DOHH2 (cell line): ENCODE results near the gene CLTC.
"Not testable (repeated sequence)": the region's sequence is repeated elsewhere in the genome, so short reads cannot be mapped to it uniquely, and the experiment has no call there.

Source experiments
- H3F3A ChIP-seq: fragments of 200-600 bp; sonication (generic), shearing (Covaris generic); 2 replicates; pipeline ENCODE4 v1.6.0; 2016; ENCODE audit warnings: antibody characterized with exemption, mild to moderate bottlenecking; ENCODE audit not compliant: control insufficient read depth, insufficient read depth
- H3K27ac ChIP-seq: fragments of 200-600 bp; sonication (generic); 2 replicates; pipeline ENCODE4 v1.5.1; 2014; ENCODE audit warnings: low read depth, mild to moderate bottlenecking, low read length, moderate library complexity
- H3K27me3 ChIP-seq: fragments of 200-600 bp; sonication (generic); 2 replicates; pipeline ENCODE4 v1.6.1; 2014; ENCODE audit warnings: mild to moderate bottlenecking, low read length, mixed read lengths; ENCODE audit not compliant: control insufficient read depth
- H3K36me3 ChIP-seq: fragments of 200-600 bp; sonication (generic); 2 replicates; pipeline ENCODE4 v1.6.1; 2014; ENCODE audit warnings: mild to moderate bottlenecking, low read length, moderate library complexity, mixed read lengths; ENCODE audit not compliant: control insufficient read depth
- H3K4me1 ChIP-seq: fragments of 200-600 bp; sonication (generic); 2 replicates; pipeline ENCODE4 v1.6.1; 2014; ENCODE audit warnings: mild to moderate bottlenecking, low read length, mixed read lengths; ENCODE audit not compliant: control insufficient read depth
- H3K4me2 ChIP-seq: fragments of 200-600 bp; sonication (generic); 2 replicates; pipeline ENCODE4 v1.6.0; 2014; ENCODE audit warnings: mild to moderate bottlenecking, low read length, moderate library complexity
- H3K4me3 ChIP-seq: fragments of 200-600 bp; sonication (generic); 2 replicates; pipeline ENCODE4 v1.5.1; 2014; ENCODE audit warnings: mild to moderate bottlenecking, low read length, mixed read lengths
- H3K79me2 ChIP-seq: fragments of 200-600 bp; sonication (generic); 2 replicates; pipeline ENCODE4 v1.6.1; 2014; ENCODE audit warnings: mild to moderate bottlenecking, low read length, mixed read lengths; ENCODE audit not compliant: control insufficient read depth
- H3K9me2 ChIP-seq: fragments of 200-600 bp; sonication (generic); replicated peaks from 2 replicates; pipeline ENCODE4 v1.6.1; 2014; ENCODE audit warnings: mild to moderate bottlenecking, low read length, mixed read lengths; ENCODE audit not compliant: control insufficient read depth
- H3K9me3 ChIP-seq: fragments of 200-600 bp; sonication (generic); 2 replicates; pipeline ENCODE4 v1.6.1; 2014; ENCODE audit warnings: antibody characterized with exemption, low read length, mixed read lengths; ENCODE audit not compliant: control insufficient read depth, insufficient read depth
- H4K20me1 ChIP-seq: fragments of 200-600 bp; sonication (generic); 2 replicates; pipeline ENCODE4 v1.6.0; 2014; ENCODE audit warnings: low read depth, mild to moderate bottlenecking, antibody characterized with exemption, low read length, moderate library complexity; ENCODE audit not compliant: control insufficient read depth, insufficient read depth
- CTCF ChIP-seq: fragments of 200-600 bp; sonication (generic); IDR thresholded peaks from one replicate; pipeline ENCODE4 v1.5.1; 2014; ENCODE audit warnings: antibody characterized with exemption, mild to moderate bottlenecking, low read depth, low read length; ENCODE audit not compliant: poor library complexity, severe bottlenecking
- EZH2phosphoT487 ChIP-seq: fragments of 200-600 bp; sonication (generic); IDR thresholded peaks from 2 replicates; pipeline ENCODE4 v1.6.1; 2017; ENCODE audit warnings: borderline replicate concordance, mild to moderate bottlenecking, antibody characterized with exemption, low read length, moderate library complexity, mixed read lengths

CLTC gene

GRCh38 chr17:59650642-59651041 lies 30.9 kb downstream of the CLTC start:
- no peaks in the 10 kb centered on the region for H3K27me3 ChIP-seq
- H3K27ac ChIP-seq = no peak overlapping the region
- peaks cover 95% of the 10 kb centered on the region for H3K36me3 ChIP-seq
- no peak for TF ChIP-seq CTCF
- no peak for TF ChIP-seq EZH2phosphoT487
- no peak overlapping the region for H3K4me3 ChIP-seq
- peaks cover under 1% of the 10 kb centered on the region; the same call in 1 of the 2 replicates for H3K4me1 ChIP-seq
- no peaks in the 10 kb centered on the region for H3K9me3 ChIP-seq
- no peak overlapping the region for H3K4me2 ChIP-seq
- no peaks in the 10 kb centered on the region for H4K20me1 ChIP-seq
- H3F3A ChIP-seq = no peaks in the 10 kb centered on the region; the same call in 1 of the 2 replicates
- H3K79me2 ChIP-seq = peaks cover 75% of the 10 kb centered on the region
- no peaks in the 10 kb centered on the region for H3K9me2 ChIP-seq

GRCh38 chr17:59651346-59651745 lies 31.7 kb downstream of the CLTC start:
- H3K9me3 ChIP-seq = no peaks in the 10 kb centered on the region
- H3F3A ChIP-seq = no peaks in the 10 kb centered on the region
- no peak overlapping the region for H3K4me2 ChIP-seq
- no peak overlapping the region for H3K27ac ChIP-seq
- no peaks in the 10 kb centered on the region for H3K27me3 ChIP-seq
- no peak overlapping the region for H3K4me3 ChIP-seq
- H3K9me2 ChIP-seq = no peaks in the 10 kb centered on the region
- H3K4me1 ChIP-seq = no peaks in the 10 kb centered on the region
- H3K36me3 ChIP-seq = peaks cover 94% of the 10 kb centered on the region
- H4K20me1 ChIP-seq = no peaks in the 10 kb centered on the region
- peaks cover 68% of the 10 kb centered on the region for H3K79me2 ChIP-seq
- no peak for TF ChIP-seq EZH2phosphoT487
- TF ChIP-seq CTCF = no peak

- Histone ChIP-seq H3K4me1 (no peaks in the 10 kb centered on the region), H3K27me3 (no peaks in the 10 kb centered on the region), H3K27ac (no peak overlapping the region), H3K4me2 (no peak overlapping the region), H3K9me2 (no peaks in the 10 kb centered on the region), H3K9me3 (no peaks in the 10 kb centered on the region), H3K79me2 (peaks cover 60% of the 10 kb centered on the region), H3K4me3 (no peak overlapping the region), H4K20me1 (no peaks in the 10 kb centered on the region), H3F3A (no peaks in the 10 kb centered on the region), H3K36me3 (peaks cover 91% of the 10 kb centered on the region)
- no peak for TF ChIP-seq EZH2phosphoT487
- TF ChIP-seq CTCF = no peak
Observed at GRCh38 chr17:59652119-59652518, 32.4 kb downstream of the CLTC start.

- not testable (repeated sequence) for H3K27ac ChIP-seq, H3F3A ChIP-seq, H4K20me1 ChIP-seq, H3K4me2 ChIP-seq, H3K4me3 ChIP-seq, H3K9me3 ChIP-seq, H3K27me3 ChIP-seq, H3K9me2 ChIP-seq, H3K4me1 ChIP-seq
- peaks cover 28% of the 10 kb centered on the region for H3K79me2 ChIP-seq
- peaks cover 83% of the 10 kb centered on the region for H3K36me3 ChIP-seq
Observed at GRCh38 chr17:59656624-59657023, 36.9 kb downstream of the CLTC start.
